GM12864 (cell line): ENCODE measurements around the gene ACTL9.

ENCODE experiments used
- DNase-seq: peaks from one replicate; pipeline ENCODE4 v3.0.0-alpha.2; 2011; ENCODE audit warnings: low read depth
- H3K4me3 ChIP-seq: 2 replicates; pipeline ENCODE4 v1.5.1; 2011; ENCODE audit warnings: mild to moderate bottlenecking, low read depth, low read length, control low read depth
- CTCF ChIP-seq: IDR thresholded peaks from 2 replicates; pipeline ENCODE4 v1.5.1; 2011; ENCODE audit warnings: low read depth, mild to moderate bottlenecking, moderate library complexity, low read length, control low read depth, inconsistent platforms; ENCODE audit errors: missing control alignments

The ACTL9 gene

GRCh38 chr19:8696993-8697392, 1.6 kb downstream of the ACTL9 start:
- no peak for TF ChIP-seq CTCF
- no peak for DNase-seq
- H3K4me3 ChIP-seq: no peak overlapping the region

DNA sequence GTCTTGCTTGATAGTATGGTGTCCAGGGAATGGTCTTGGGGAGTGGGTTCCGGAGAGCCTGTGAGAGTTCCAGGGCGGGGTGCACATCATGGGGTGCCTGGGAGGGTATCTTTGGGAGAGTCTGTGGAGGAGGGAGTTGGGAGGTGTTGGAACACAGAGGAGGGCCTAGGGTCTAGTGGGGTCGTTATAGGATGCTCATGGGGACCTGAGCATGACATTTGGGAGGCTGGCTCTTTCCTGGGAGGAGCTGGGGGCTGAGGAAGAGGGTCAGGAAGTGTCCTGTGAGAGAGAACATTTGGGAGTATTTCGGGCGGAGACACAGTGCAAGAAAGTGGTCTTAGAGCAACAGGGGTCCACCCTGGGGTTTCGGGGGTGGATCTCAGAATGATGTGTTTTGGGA, 2.7 kb downstream of the ACTL9 start:
- TF ChIP-seq CTCF: no peak
- no peak for DNase-seq
- no peak overlapping the region for H3K4me3 ChIP-seq

- TF ChIP-seq CTCF: no peak
- no peak for DNase-seq
- H3K4me3 ChIP-seq: no peak overlapping the region
These were observed 3.1 kb downstream of the ACTL9 start for GRCh38 chr19:8695501-8695900.

GRCh38 chr19:8690753-8691539, 7.6 kb downstream of the ACTL9 start:
- DNase-seq: no peak

DNA sequence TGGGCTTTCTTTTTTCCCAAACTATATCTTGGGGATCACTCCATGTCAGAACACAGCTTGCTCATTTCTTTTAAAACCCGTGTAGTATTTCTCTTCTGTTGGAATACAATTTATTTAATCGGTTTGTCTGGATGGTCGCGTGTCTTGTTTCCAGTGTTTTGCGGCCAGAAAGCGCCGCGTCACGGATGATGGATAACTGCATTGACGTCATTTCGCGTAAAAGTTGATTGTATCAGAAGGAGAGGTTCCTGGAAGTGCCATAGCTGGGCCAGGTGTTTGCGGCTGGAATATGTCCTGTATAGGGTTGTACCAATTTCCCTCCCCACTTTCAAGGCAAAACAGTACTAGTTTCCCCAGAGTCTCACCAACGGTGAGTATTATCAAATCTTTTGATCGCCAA, 9.7 kb downstream of the ACTL9 start:
- TF ChIP-seq CTCF: no peak
- DNase-seq: no peak

More at GRCh38 chr19:8690753-8691539, 7.6 kb downstream of the ACTL9 start:
- TF ChIP-seq CTCF: no peak
- H3K4me3 ChIP-seq: no peak overlapping the region

DNA sequence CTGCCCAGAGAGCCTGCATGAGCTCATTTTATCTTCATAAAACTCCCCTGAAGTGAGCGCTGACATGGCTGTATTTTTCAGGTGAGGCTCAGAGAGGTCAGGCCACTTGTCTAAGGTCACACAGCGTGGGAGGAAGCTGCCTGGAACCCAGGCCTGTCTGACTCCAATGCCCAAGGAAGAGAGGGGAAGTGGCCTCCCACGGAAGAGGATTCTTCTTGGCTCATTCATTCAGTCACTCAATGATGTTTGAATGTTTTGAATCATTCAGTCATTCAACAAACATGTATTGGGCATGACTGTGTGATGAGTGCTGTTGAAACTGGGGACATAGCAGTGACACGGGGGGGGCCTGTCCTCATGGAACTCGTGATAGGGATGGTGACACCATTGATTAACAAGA, 12.0 kb downstream of the ACTL9 start:
- no peak for TF ChIP-seq CTCF
- no peak for DNase-seq
- H3K4me3 ChIP-seq: no peak overlapping the region

More for the DNA sequence above, 9.7 kb downstream of the ACTL9 start:
- no peak overlapping the region for H3K4me3 ChIP-seq
